AG04449 (cell line): ENCODE measurements around the gene UGT2A1.

Source experiments
- CTCF ChIA-PET: fragments of 350-600 bp; formaldehyde crosslinking; extraction: SDS; loops from one replicate; lab custom pipeline; 2021; ENCODE audit warnings: antibody characterized with exemption; lab: Yijun Ruan, JAX
- POLR2A ChIA-PET: fragments of 400-600, 350-600 bp; formaldehyde crosslinking; extraction: SDS; loops from one replicate; lab custom pipeline; 2020; ENCODE audit warnings: antibody characterized with exemption, inconsistent platforms; lab: Yijun Ruan, JAX
- DNase-seq: peaks from one replicate; pipeline ENCODE4 v3.0.0-alpha.2; 2010; ENCODE audit warnings: low read depth, low spot score
- H3K4me3 ChIP-seq: 2 replicates; pipeline ENCODE4 v1.5.1; 2011; ENCODE audit warnings: low read depth, mild to moderate bottlenecking, control low read depth, low read length
- CTCF ChIP-seq: IDR thresholded peaks from one replicate; pipeline ENCODE4 v1.5.1; 2011; ENCODE audit warnings: mild to moderate bottlenecking, moderate library complexity, low read length, control low read depth, inconsistent platforms; ENCODE audit not compliant: insufficient read depth; ENCODE audit errors: missing control alignments

The UGT2A1 gene

GRCh38 chr4:69583543-69583942 lies 69.5 kb downstream of the UGT2A1 start:
- ChIA-PET CTCF (interaction anchor here (1.3 kb wide), 1 partner anchor 62 kb away, joined by 3 read pairs; no protein-coding TSS in a partner anchor), POLR2A (no interaction called here)
- no peak for DNase-seq
- no peak for TF ChIP-seq CTCF
- H3K4me3 ChIP-seq = no peak overlapping the region

GRCh38 chr4:69577245-69577644 lies 75.8 kb downstream of the UGT2A1 start:
- no peak for TF ChIP-seq CTCF
- DNase-seq = no peak
- ChIA-PET POLR2A (no interaction called here), CTCF (no interaction called here)
- H3K4me3 ChIP-seq = no peak overlapping the region

GRCh38 chr4:69576251-69576877 lies 76.7 kb downstream of the UGT2A1 start:
- no peak for DNase-seq
- no peak for TF ChIP-seq CTCF
- CTCF ChIA-PET = no interaction called here
- no peak overlapping the region for H3K4me3 ChIP-seq
- POLR2A ChIA-PET = no interaction called here

- TF ChIP-seq CTCF = no peak
- DNase-seq = no peak
- no peak overlapping the region for H3K4me3 ChIP-seq
- ChIA-PET POLR2A (no interaction called here), CTCF (no interaction called here)
These were observed 84.3 kb downstream of the UGT2A1 start for GRCh38 chr4:69568787-69569186.

GRCh38 chr4:69563424-69563823 lies 89.6 kb downstream of the UGT2A1 start:
- DNase-seq = no peak
- POLR2A ChIA-PET = no interaction called here

GRCh38 chr4:69549651-69550050 lies 103.4 kb downstream of the UGT2A1 start:
- H3K4me3 ChIP-seq = no peak overlapping the region
- TF ChIP-seq CTCF = no peak
- CTCF ChIA-PET = no interaction called here
- POLR2A ChIA-PET = no interaction called here
- no peak for DNase-seq

More at GRCh38 chr4:69563424-69563823, 89.6 kb downstream of the UGT2A1 start:
- no peak overlapping the region for H3K4me3 ChIP-seq
- CTCF ChIA-PET = no interaction called here
- TF ChIP-seq CTCF = no peak
